Smooth muscle cell (in vitro differentiated cells): ENCODE data around the gene NRAP. TPM values are rescaled to one million over a fixed set of nuclear protein-coding genes. Genes with fewer than 3 reads are reported as not detected.

Experiments used
- DNase-seq: peaks from one replicate; lab custom pipeline; 2025; ENCODE audit not compliant: unreplicated experiment; lab: John Stamatoyannopoulos, UW
- H2AFZ ChIP-seq: fragments of 200-600 bp; sonication (generic); 2 replicates; pipeline ENCODE4 v1.6.0; 2016; ENCODE audit warnings: antibody characterized with exemption, low read depth, mild to moderate bottlenecking
- H3F3A ChIP-seq: fragments of 200-600 bp; sonication (generic); 2 replicates; pipeline ENCODE4 v1.6.0; 2017; ENCODE audit warnings: antibody characterized with exemption, low read depth
- H3K27ac ChIP-seq: fragments of 200-600 bp; sonication (generic); 2 replicates; pipeline ENCODE4 v1.5.1; 2016; ENCODE audit warnings: low read depth, mild to moderate bottlenecking
- H3K27me3 ChIP-seq: fragments of 200-600 bp; sonication (generic); 2 replicates; pipeline ENCODE4 v1.6.1; 2016; ENCODE audit warnings: low read depth, mild to moderate bottlenecking
- H3K36me3 ChIP-seq: fragments of 200-600 bp; sonication (generic); 2 replicates; pipeline ENCODE4 v1.5.1; 2016; ENCODE audit warnings: low read depth
- H3K4me1 ChIP-seq: fragments of 200-600 bp; sonication (generic); 2 replicates; pipeline ENCODE4 v1.5.1; 2016; ENCODE audit warnings: low read depth
- H3K4me2 ChIP-seq: fragments of 200-600 bp; sonication (generic); 2 replicates; pipeline ENCODE4 v1.6.0; 2016; ENCODE audit warnings: mild to moderate bottlenecking
- H3K4me3 ChIP-seq: fragments of 200-600 bp; sonication (generic); 2 replicates; pipeline ENCODE4 v1.5.1; 2016; ENCODE audit warnings: mild to moderate bottlenecking
- H3K79me2 ChIP-seq: fragments of 200-600 bp; sonication (generic); 2 replicates; pipeline ENCODE4 v1.6.0; 2016; ENCODE audit warnings: low read depth, mild to moderate bottlenecking
- H3K9ac ChIP-seq: fragments of 200-600 bp; sonication (generic); 2 replicates; pipeline ENCODE4 v1.6.0; 2016; ENCODE audit warnings: low read depth
- H3K9me3 ChIP-seq: fragments of 200-600 bp; sonication (generic); replicated peaks from 2 replicates; pipeline ENCODE4 v1.5.1; 2016; ENCODE audit warnings: low read depth
- H4K20me1 ChIP-seq: fragments of 200-600 bp; sonication (generic); 2 replicates; pipeline ENCODE4 v1.6.0; 2016; ENCODE audit warnings: low read depth
- WGBS: methylation state at CpG from one replicate; pipeline ENCODE4 v1.1.7; 2016; ENCODE audit warnings: low lambda C conversion rate; 5-methylcytosine and 5-hydroxymethylcytosine counted together
- polyA plus RNA-seq: library from polyadenylated mRNA; unstranded; fragments of >200 nt; fragmentation: Nextera tagmentation; extraction: Ambion mirVana; gene quantifications from 2 replicates; pipeline ENCODE4 v1.2.1, GENCODE V29; 2016
- total RNA-seq: library from RNA; depleted of rRNA; stranded (reverse); fragments of >200 nt; gene quantifications from 2 replicates; pipeline ENCODE4 v1.2.3, GENCODE V29; 2014
- TF ChIP-seq, protein P1 (sequence below): fragments of 200-600 bp; sonication (generic); IDR thresholded peaks from 2 replicates; pipeline ENCODE4 v1.5.1; 2017; ENCODE audit warnings: borderline replicate concordance, mild to moderate bottlenecking, antibody characterized with exemption; ENCODE audit not compliant: insufficient read depth, poor library complexity, severe bottlenecking

Gene NRAP
- total and polyA plus RNA-seq, 2 experiments from 2014 or later, result not detected

DNA sequence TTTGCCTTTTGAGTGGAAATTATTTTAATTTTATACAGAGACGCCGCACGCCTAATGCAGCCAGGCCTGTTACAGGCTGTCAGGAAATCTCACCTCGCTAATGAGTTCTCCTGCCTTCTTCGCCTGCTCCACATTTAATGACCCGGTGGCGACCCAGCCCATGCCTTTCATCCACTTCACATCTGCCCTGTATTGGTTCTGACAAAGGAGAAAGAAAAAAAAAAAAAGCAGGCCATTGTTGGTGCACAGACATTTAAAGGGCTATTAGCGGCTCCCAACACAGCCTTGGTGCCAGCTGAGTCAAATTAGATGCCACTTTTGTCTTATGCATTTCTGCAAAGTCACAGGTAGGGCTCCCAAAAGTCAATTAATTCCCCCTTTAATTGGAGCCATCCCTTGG, 43.3 kb downstream of the NRAP start:
- Histone ChIP-seq H2AFZ (no peak overlapping the region), H3K36me3 (no peaks in the 10 kb centered on the region), H3K4me3 (no peak overlapping the region), H3K27ac (no peak overlapping the region), H3K9ac (no peak overlapping the region), H3K4me1 (peaks cover 15% of the 10 kb centered on the region), H3F3A (no peaks in the 10 kb centered on the region), H3K4me2 (no peak overlapping the region), H3K79me2 (no peaks in the 10 kb centered on the region), H3K9me3 (no peaks in the 10 kb centered on the region), H4K20me1 (no peaks in the 10 kb centered on the region), H3K27me3 (peaks cover 65% of the 10 kb centered on the region)
- TF ChIP-seq, protein P1, sequence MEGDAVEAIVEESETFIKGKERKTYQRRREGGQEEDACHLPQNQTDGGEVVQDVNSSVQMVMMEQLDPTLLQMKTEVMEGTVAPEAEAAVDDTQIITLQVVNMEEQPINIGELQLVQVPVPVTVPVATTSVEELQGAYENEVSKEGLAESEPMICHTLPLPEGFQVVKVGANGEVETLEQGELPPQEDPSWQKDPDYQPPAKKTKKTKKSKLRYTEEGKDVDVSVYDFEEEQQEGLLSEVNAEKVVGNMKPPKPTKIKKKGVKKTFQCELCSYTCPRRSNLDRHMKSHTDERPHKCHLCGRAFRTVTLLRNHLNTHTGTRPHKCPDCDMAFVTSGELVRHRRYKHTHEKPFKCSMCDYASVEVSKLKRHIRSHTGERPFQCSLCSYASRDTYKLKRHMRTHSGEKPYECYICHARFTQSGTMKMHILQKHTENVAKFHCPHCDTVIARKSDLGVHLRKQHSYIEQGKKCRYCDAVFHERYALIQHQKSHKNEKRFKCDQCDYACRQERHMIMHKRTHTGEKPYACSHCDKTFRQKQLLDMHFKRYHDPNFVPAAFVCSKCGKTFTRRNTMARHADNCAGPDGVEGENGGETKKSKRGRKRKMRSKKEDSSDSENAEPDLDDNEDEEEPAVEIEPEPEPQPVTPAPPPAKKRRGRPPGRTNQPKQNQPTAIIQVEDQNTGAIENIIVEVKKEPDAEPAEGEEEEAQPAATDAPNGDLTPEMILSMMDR, result no peak
- no peak for DNase-seq
- 84% methylated on average over 8 of the region's 8 CpGs for WGBS

DNA sequence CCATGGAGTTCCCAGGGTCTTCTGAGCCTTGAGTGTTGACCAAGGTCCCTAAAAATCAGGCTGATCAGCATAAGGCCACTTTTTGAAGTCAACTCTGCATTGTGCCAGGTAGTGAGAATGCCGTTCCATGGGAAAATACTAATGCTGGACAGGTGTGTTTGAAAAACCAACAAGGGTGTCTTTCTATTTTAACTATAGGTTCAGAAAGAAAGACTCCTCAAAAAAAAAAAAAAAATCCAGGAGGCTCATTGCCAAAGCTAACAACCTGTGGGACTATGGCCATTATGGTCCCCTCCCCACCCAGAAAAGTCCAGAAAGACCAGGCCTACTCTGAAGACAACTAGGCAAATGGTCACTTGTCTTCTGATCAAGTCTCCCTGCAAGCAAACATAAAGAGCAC, 44.4 kb downstream of the NRAP start:
- Histone ChIP-seq H3K27ac (no peak overlapping the region), H3K4me1 (peaks cover 15% of the 10 kb centered on the region), H3F3A (no peaks in the 10 kb centered on the region), H4K20me1 (no peaks in the 10 kb centered on the region), H3K9me3 (no peaks in the 10 kb centered on the region), H3K4me3 (no peak overlapping the region), H2AFZ (no peak overlapping the region), H3K4me2 (no peak overlapping the region), H3K36me3 (no peaks in the 10 kb centered on the region), H3K27me3 (peaks cover 74% of the 10 kb centered on the region), H3K79me2 (no peaks in the 10 kb centered on the region), H3K9ac (no peak overlapping the region)
- TF ChIP-seq, protein P1, result no peak
- 93% methylated on average over 1 of the region's 1 CpG for WGBS
- no peak for DNase-seq

DNA sequence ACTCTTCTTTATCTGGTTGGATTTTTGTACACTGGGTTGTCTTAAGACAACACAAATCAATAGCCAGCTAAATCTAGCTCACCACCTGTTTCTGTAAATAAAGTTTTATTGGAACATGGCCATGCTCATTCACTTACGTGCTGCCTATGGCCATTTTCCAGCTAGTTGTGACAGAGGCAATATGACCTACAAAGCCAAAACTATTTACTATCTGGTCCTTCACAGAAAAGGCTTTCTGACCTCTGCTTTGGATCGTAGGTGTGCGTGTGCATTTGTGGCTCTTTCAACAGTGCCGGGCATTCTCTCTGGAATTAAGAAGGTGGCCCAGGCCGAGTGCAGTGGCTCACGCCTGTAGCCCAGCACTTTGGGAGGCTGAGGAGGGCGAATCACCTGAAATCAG, 45.5 kb downstream of the NRAP start:
- H2AFZ ChIP-seq, result no peak overlapping the region
- H3F3A ChIP-seq, result no peaks in the 10 kb centered on the region
- TF ChIP-seq, protein P1, result no peak
- no peaks in the 10 kb centered on the region for H3K36me3 ChIP-seq
- H3K9me3 ChIP-seq, result no peaks in the 10 kb centered on the region
- H3K27ac ChIP-seq, result no peak overlapping the region
- H3K9ac ChIP-seq, result no peak overlapping the region
- peaks cover 15% of the 10 kb centered on the region for H3K4me1 ChIP-seq
- H4K20me1 ChIP-seq, result no peaks in the 10 kb centered on the region
- no peaks in the 10 kb centered on the region for H3K79me2 ChIP-seq
- no peak overlapping the region for H3K4me2 ChIP-seq
- no peak for DNase-seq
- H3K27me3 ChIP-seq, result peaks cover 74% of the 10 kb centered on the region
- H3K4me3 ChIP-seq, result no peak overlapping the region
- WGBS, result 93% methylated on average over 7 of the region's 7 CpGs

DNA sequence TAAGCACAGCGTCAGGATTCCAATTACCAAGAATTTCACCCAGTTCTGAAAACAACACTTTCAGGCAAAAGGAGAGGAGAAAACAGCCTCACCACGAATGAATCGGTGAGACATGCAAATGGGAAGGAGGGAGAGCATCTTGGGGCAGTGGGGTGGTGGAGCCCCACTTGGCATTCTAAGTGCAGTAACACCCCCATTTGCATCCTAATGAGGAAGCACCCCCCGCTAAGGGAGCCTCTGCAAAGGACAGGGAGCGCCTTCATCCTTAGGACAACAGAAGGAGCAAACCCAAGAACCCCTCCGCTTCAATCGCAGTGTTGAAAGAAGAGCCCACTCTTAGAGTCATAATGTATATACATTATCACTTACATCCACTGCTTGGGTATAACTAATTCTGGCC, 46.8 kb downstream of the NRAP start:
- Histone ChIP-seq H3K4me2 (no peak overlapping the region), H3K79me2 (no peaks in the 10 kb centered on the region), H2AFZ (no peak overlapping the region), H3K9me3 (no peaks in the 10 kb centered on the region), H3K4me3 (no peak overlapping the region), H3K4me1 (peaks cover 15% of the 10 kb centered on the region), H4K20me1 (no peaks in the 10 kb centered on the region), H3K9ac (no peak overlapping the region), H3F3A (no peaks in the 10 kb centered on the region), H3K36me3 (no peaks in the 10 kb centered on the region), H3K27ac (no peak overlapping the region), H3K27me3 (peaks cover 62% of the 10 kb centered on the region)
- WGBS, result 20% methylated on average over 7 of the region's 7 CpGs
- DNase-seq, result no peak
- TF ChIP-seq, protein P1, result no peak
